H9 (cell line): ENCODE data around the gene ATF7. TPM values are rescaled to one million over a fixed set of nuclear protein-coding genes. Genes with fewer than 3 reads are reported as not detected.
A peak's percentile ranks its signal among the peaks of the same experiment; 100 is the strongest.

Experiments
- DNase-seq: peaks from one replicate; pipeline ENCODE4 v3.0.0-alpha.2; 2017
- H2AFZ ChIP-seq: one replicate; pipeline ENCODE4 v1.6.1; 2013; ENCODE audit warnings: mild to moderate bottlenecking, low read length, control low read depth, moderate library complexity
- H2AK5ac ChIP-seq: 2 replicates; pipeline ENCODE4 v1.6.1; 2013; ENCODE audit warnings: low read length, control low read depth, mixed read lengths; ENCODE audit not compliant: insufficient read length
- H2BK120ac ChIP-seq: one replicate; pipeline ENCODE4 v1.6.1; 2013; ENCODE audit warnings: low read depth, mild to moderate bottlenecking, low read length, control low read depth, inconsistent platforms; ENCODE audit not compliant: poor library complexity, severe bottlenecking
- H2BK12ac ChIP-seq: 2 replicates; pipeline ENCODE4 v1.6.1; 2013; ENCODE audit warnings: low read length, control low read depth, mixed read lengths, low read depth; ENCODE audit not compliant: insufficient read length
- H2BK15ac ChIP-seq: 2 replicates; pipeline ENCODE4 v1.6.1; 2013; ENCODE audit warnings: low read depth, low read length, control low read depth
- H2BK20ac ChIP-seq: one replicate; pipeline ENCODE4 v1.6.1; 2013; ENCODE audit warnings: low read depth, mild to moderate bottlenecking, low read length, control low read depth, inconsistent platforms; ENCODE audit not compliant: poor library complexity, severe bottlenecking
- H2BK5ac ChIP-seq: 2 replicates; pipeline ENCODE4 v1.6.1; 2013; ENCODE audit warnings: low read length, control low read depth, mixed read lengths; ENCODE audit not compliant: insufficient read length
- H3K14ac ChIP-seq: 2 replicates; pipeline ENCODE4 v1.6.1; 2013; ENCODE audit warnings: low read length, control low read depth; ENCODE audit not compliant: insufficient read depth
- H3K18ac ChIP-seq: 2 replicates; pipeline ENCODE4 v1.6.1; 2013; ENCODE audit warnings: low read depth, mild to moderate bottlenecking, mixed read lengths, low read length, control low read depth; ENCODE audit not compliant: insufficient read length
- H3K23ac ChIP-seq: 2 replicates; pipeline ENCODE4 v1.6.1; 2013; ENCODE audit warnings: low read length, control low read depth, mixed read lengths, low read depth; ENCODE audit not compliant: insufficient read length
- H3K23me2 ChIP-seq: 2 replicates; pipeline ENCODE4 v1.6.1; 2013; ENCODE audit warnings: low read depth, mild to moderate bottlenecking, mixed read lengths, low read length, control low read depth; ENCODE audit not compliant: insufficient read length, poor library complexity, severe bottlenecking
- H3K27ac ChIP-seq: 2 replicates; pipeline ENCODE4 v1.5.1; 2013; ENCODE audit warnings: low read length, control low read depth, mixed read lengths, low read depth; ENCODE audit not compliant: insufficient read length
- H3K27me3 ChIP-seq: 2 replicates; pipeline ENCODE4 v1.6.1; 2013; ENCODE audit warnings: low read length, control low read depth, inconsistent platforms; ENCODE audit not compliant: insufficient read depth
- H3K4ac ChIP-seq: 2 replicates; pipeline ENCODE4 v1.6.1; 2013; ENCODE audit warnings: low read depth, mild to moderate bottlenecking, control low read depth, inconsistent platforms, low read length, moderate library complexity
- H3K4me1 ChIP-seq: 2 replicates; pipeline ENCODE4 v1.6.1; 2013; ENCODE audit warnings: low read length, control low read depth, inconsistent platforms; ENCODE audit not compliant: insufficient read depth
- H3K4me2 ChIP-seq: 2 replicates; pipeline ENCODE4 v1.6.1; 2013; ENCODE audit warnings: low read length, control low read depth, mixed read lengths; ENCODE audit not compliant: insufficient read length, insufficient read depth
- H3K56ac ChIP-seq: 2 replicates; pipeline ENCODE4 v1.6.1; 2013; ENCODE audit warnings: low read depth, mild to moderate bottlenecking, mixed read lengths, low read length, control low read depth; ENCODE audit not compliant: insufficient read length
- H3K79me1 ChIP-seq: 2 replicates; pipeline ENCODE4 v1.6.1; 2013; ENCODE audit warnings: low read depth, mild to moderate bottlenecking, moderate library complexity, low read length, control low read depth, inconsistent platforms; ENCODE audit not compliant: insufficient read depth, poor library complexity, severe bottlenecking
- H3K79me2 ChIP-seq: 2 replicates; pipeline ENCODE4 v1.6.1; 2013; ENCODE audit warnings: low read length, control low read depth, inconsistent platforms; ENCODE audit not compliant: insufficient read depth
- H3K9ac ChIP-seq: 2 replicates; pipeline ENCODE4 v1.6.1; 2013; ENCODE audit warnings: low read length, control low read depth, mixed read lengths; ENCODE audit not compliant: insufficient read length; ENCODE audit errors: extremely low read depth
- H3K9me3 ChIP-seq: one replicate; pipeline ENCODE4 v1.6.1; 2013; ENCODE audit warnings: low read depth, low read length, inconsistent platforms; ENCODE audit not compliant: control insufficient read depth
- H3T11ph ChIP-seq: one replicate; pipeline ENCODE4 v1.6.1; 2013; ENCODE audit warnings: mild to moderate bottlenecking, low read length, control low read depth, inconsistent platforms
- H4K20me1 ChIP-seq: one replicate; pipeline ENCODE4 v1.6.1; 2013; ENCODE audit not compliant: control insufficient read depth, insufficient read length, insufficient read depth
- H4K5ac ChIP-seq: 2 replicates; pipeline ENCODE4 v1.6.1; 2013; ENCODE audit warnings: low read depth, mild to moderate bottlenecking, mixed read lengths, low read length, control low read depth; ENCODE audit not compliant: insufficient read length
- H4K8ac ChIP-seq: replicated peaks from 2 replicates; pipeline ENCODE4 v1.6.1; 2013; ENCODE audit warnings: low read length, control low read depth, mixed read lengths, low read depth; ENCODE audit not compliant: insufficient read length
- H4K91ac ChIP-seq: 2 replicates; pipeline ENCODE4 v1.6.1; 2013; ENCODE audit warnings: low read depth, mild to moderate bottlenecking, moderate library complexity, mixed read lengths, low read length, control low read depth; ENCODE audit not compliant: insufficient read length
- H3K27ac Mint-ChIP-seq, 3 experiments: 2 replicates in 2 of 3; 3 replicates in 1 of 3; pipeline ENCODE4 v1.8.0; 2020 to 2021; ENCODE audit warnings: mixed read lengths in 3 of 3, mild to moderate bottlenecking in 1 of 3, moderate library complexity in 1 of 3
- H3K27me3 Mint-ChIP-seq: 2 replicates; pipeline ENCODE4 v1.8.0; 2021; ENCODE audit warnings: low read depth, mild to moderate bottlenecking, moderate library complexity, mixed read lengths
- H3K36me3 Mint-ChIP-seq, 3 experiments: 2 replicates in 2 of 3; 3 replicates in 1 of 3; pipeline ENCODE4 v1.8.0; 2020 to 2021; ENCODE audit warnings: low read depth in 3 of 3, mixed read lengths in 3 of 3; ENCODE audit not compliant: insufficient read depth in 1 of 3
- H3K4me1 Mint-ChIP-seq, 2 experiments: 2 replicates each; pipeline ENCODE4 v1.8.0; 2020; ENCODE audit warnings: mixed read lengths in 2 of 2
- H3K4me3 Mint-ChIP-seq, 2 experiments: 2 replicates in 1 of 2; 3 replicates in 1 of 2; pipeline ENCODE4 v1.8.0; 2020 to 2021; ENCODE audit warnings: mild to moderate bottlenecking in 2 of 2, mixed read lengths in 2 of 2, moderate library complexity in 1 of 2
- H3K9me3 Mint-ChIP-seq, 2 experiments: 2 replicates in 1 of 2; 3 replicates in 1 of 2; pipeline ENCODE4 v1.8.0; 2020; ENCODE audit warnings: mild to moderate bottlenecking in 2 of 2, mixed read lengths in 2 of 2, moderate library complexity in 1 of 2
- CTCF ChIP-seq: fragments of 200-600 bp; sonication (generic); conservative IDR thresholded peaks from 3 replicates; pipeline ENCODE4 v1.8.0; 2021; ENCODE audit warnings: antibody characterized with exemption, mild to moderate bottlenecking
- WGBS: extraction: QIAGEN DNeasy Blood & Tissue Kit; methylation state at CpG from one replicate; pipeline ENCODE4 v1.1.7; 2013; ENCODE audit warnings: missing lambda C conversion rate, low lambda C conversion rate, mixed read lengths; ENCODE audit not compliant: insufficient read length; ENCODE audit errors: extremely low coverage; 5-methylcytosine and 5-hydroxymethylcytosine counted together
- total RNA-seq: library from RNA; stranded (reverse); gene quantifications from 2 replicates; pipeline ENCODE4 v1.2.1, GENCODE V29; 2021

Gene ATF7
- total RNA-seq, 1 experiment from 2014 or later: 17.7 TPM

GRCh38 chr12:53461059-53461458 lies 165.1 kb downstream of the ATF7 start:
- H3K14ac ChIP-seq: no peak overlapping the region
- H3K56ac ChIP-seq: no peak overlapping the region
- DNase-seq: no peak
- no peak overlapping the region for H2BK5ac ChIP-seq
- no peaks in the 10 kb centered on the region for H3K23me2 ChIP-seq
- H3K4me1 ChIP-seq: no peaks in the 10 kb centered on the region
- H4K8ac ChIP-seq: no peak overlapping the region
- H3K79me1 ChIP-seq: peaks cover 18% of the 10 kb centered on the region
- no peaks in the 10 kb centered on the region for H3K27me3 Mint-ChIP-seq
- H3K4ac ChIP-seq: no peak overlapping the region
- no peak for TF ChIP-seq CTCF
- H4K20me1 ChIP-seq: no peaks in the 10 kb centered on the region
- no CpG with 5 or more reads among the region's 3 CpGs for WGBS
- no peak overlapping the region for H3K27ac ChIP-seq
- no peak overlapping the region for H2BK12ac ChIP-seq
- H3K4me3 Mint-ChIP-seq: peak overlapping the region in 1 of 2 experiments; percentile 25; a peak in 3 of 5 replicates
- H2AK5ac ChIP-seq: no peak overlapping the region
- no peaks in the 10 kb centered on the region for H3K9me3 ChIP-seq
- H3K27ac Mint-ChIP-seq: peak overlapping the region in 2 of 3 experiments; percentile 22 to 68; a peak in 3 of 7 replicates
- peaks cover 48 to 69% of the 10 kb centered on the region in 2 experiments for H3K4me1 Mint-ChIP-seq
- no peak overlapping the region for H3K9ac ChIP-seq
- peaks cover 78 to 96% (median 94%) of the 10 kb centered on the region in 3 experiments for H3K36me3 Mint-ChIP-seq
- no peaks in the 10 kb centered on the region for H3K27me3 ChIP-seq
- H2BK120ac ChIP-seq: no peak overlapping the region
- H3K4me2 ChIP-seq: no peak overlapping the region
- H3K23ac ChIP-seq: no peak overlapping the region
- H4K91ac ChIP-seq: no peak overlapping the region
- no peak overlapping the region for H2BK20ac ChIP-seq
- no peaks in the 10 kb centered on the region for H3K9me3 Mint-ChIP-seq
- H2AFZ ChIP-seq: no peak overlapping the region
- no peak overlapping the region for H3K18ac ChIP-seq
- peaks cover 3% of the 10 kb centered on the region for H3K79me2 ChIP-seq
- H2BK15ac ChIP-seq: no peak overlapping the region
- no peak overlapping the region for H3T11ph ChIP-seq
- no peak overlapping the region for H4K5ac ChIP-seq
